ENCODE results near the gene DGKB.

DNA sequence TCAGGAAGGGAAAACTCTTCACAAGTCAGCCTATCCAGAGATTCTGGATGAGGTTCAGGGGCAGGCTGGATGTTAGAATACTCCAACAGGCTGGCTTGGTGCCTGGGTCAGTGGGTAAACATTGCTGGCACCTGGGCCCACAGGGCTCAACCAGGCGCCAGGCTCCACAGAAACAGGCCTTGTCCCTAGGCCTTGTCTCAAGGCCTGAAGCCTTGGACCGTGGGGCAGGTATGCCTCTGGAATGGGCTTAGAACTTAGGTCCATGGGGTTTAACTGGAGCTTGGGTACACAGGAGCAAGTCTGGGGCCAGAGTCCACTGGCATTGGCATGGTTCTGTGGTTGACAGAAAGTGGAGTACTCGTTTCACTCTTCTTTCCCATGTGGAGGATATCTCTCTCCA, 650.1 kb downstream of the DGKB start:
- TF ChIP-seq POLR2AphosphoS5 (IDR thresholded peaks at IDR 0.05) (no peak), POLR2A (IDR thresholded peaks at IDR 0.05) (no peak), EP300 (IDR thresholded peaks at IDR 0.05) (no peak)
- TF ChIP-seq, protein P1, sequence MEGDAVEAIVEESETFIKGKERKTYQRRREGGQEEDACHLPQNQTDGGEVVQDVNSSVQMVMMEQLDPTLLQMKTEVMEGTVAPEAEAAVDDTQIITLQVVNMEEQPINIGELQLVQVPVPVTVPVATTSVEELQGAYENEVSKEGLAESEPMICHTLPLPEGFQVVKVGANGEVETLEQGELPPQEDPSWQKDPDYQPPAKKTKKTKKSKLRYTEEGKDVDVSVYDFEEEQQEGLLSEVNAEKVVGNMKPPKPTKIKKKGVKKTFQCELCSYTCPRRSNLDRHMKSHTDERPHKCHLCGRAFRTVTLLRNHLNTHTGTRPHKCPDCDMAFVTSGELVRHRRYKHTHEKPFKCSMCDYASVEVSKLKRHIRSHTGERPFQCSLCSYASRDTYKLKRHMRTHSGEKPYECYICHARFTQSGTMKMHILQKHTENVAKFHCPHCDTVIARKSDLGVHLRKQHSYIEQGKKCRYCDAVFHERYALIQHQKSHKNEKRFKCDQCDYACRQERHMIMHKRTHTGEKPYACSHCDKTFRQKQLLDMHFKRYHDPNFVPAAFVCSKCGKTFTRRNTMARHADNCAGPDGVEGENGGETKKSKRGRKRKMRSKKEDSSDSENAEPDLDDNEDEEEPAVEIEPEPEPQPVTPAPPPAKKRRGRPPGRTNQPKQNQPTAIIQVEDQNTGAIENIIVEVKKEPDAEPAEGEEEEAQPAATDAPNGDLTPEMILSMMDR (IDR thresholded peaks at IDR 0.05) = no peak

Data from gastroesophageal sphincter (tissue), 3 donors.